Mammary epithelial cell (primary cell): ENCODE data around the gene WDR64.

Source experiments
- EZH2 ChIP-seq: IDR thresholded peaks from 2 replicates; pipeline ENCODE4 v1.6.1; 2012; ENCODE audit warnings: low read length, inconsistent platforms, borderline replicate concordance
- TF ChIP-seq, protein P1 (sequence below), 2 donors: IDR thresholded peaks in 1 of 2; conservative IDR thresholded peaks in 1 of 2; 2 replicates each; pipeline ENCODE4 v1.5.1; 2011 to 2012; ENCODE audit warnings: inconsistent platforms in 2 of 2, low read length in 2 of 2, mild to moderate bottlenecking in 2 of 2, control low read depth in 1 of 2, low read depth in 1 of 2; ENCODE audit not compliant: insufficient read depth in 1 of 2; ENCODE audit errors: extremely low read depth in 1 of 2

DNA sequence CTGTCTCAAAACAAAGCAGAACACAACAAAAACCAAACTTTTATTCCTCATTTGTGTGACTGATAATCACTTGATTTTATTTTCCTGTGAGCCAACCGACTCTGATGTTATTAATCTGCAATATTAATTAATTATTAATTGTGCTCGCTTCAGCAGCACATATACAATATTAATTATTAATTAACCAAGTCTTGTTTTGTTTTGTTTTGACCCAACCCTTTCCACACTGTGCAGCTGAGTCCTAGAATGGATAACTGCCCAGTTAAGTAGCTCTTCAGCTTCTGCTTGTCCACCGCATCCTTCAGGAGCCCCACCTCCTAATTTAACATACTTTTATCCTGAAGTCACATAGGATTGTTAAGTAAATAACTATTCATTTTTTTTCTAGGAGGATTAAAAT is 148.6 kb downstream of the WDR64 start:
- TF ChIP-seq, protein P1, sequence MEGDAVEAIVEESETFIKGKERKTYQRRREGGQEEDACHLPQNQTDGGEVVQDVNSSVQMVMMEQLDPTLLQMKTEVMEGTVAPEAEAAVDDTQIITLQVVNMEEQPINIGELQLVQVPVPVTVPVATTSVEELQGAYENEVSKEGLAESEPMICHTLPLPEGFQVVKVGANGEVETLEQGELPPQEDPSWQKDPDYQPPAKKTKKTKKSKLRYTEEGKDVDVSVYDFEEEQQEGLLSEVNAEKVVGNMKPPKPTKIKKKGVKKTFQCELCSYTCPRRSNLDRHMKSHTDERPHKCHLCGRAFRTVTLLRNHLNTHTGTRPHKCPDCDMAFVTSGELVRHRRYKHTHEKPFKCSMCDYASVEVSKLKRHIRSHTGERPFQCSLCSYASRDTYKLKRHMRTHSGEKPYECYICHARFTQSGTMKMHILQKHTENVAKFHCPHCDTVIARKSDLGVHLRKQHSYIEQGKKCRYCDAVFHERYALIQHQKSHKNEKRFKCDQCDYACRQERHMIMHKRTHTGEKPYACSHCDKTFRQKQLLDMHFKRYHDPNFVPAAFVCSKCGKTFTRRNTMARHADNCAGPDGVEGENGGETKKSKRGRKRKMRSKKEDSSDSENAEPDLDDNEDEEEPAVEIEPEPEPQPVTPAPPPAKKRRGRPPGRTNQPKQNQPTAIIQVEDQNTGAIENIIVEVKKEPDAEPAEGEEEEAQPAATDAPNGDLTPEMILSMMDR (conservative IDR thresholded peaks at IDR 0.05 in 1 of 2, IDR thresholded peaks at IDR 0.05 in 1 of 2; ENCODE audit: extremely low read depth in 1 of 2, insufficient read depth in 1 of 2, low read depth in 1 of 2, low read length in 2 of 2): no peak
- no peak for TF ChIP-seq EZH2
